Measurements from ENCODE around the gene OR7G2.
"Not testable (repeated sequence)": the region's sequence is repeated elsewhere in the genome, so short reads cannot be mapped to it uniquely, and the experiment has no call there.

Gene OR7G2

GRCh38 chr19:9071720-9072119, 35.6 kb downstream of the OR7G2 start:
- DNase-seq = not testable (repeated sequence)

- no peak for DNase-seq
These were observed 37.2 kb downstream of the OR7G2 start for GRCh38 chr19:9070066-9070465.

GRCh38 chr19:9065457-9066014, 41.7 kb downstream of the OR7G2 start:
- no peak for DNase-seq

GRCh38 chr19:9061879-9062278, 45.4 kb downstream of the OR7G2 start:
- DNase-seq = no peak

GRCh38 chr19:9060564-9061340, 46.5 kb downstream of the OR7G2 start:
- DNase-seq = no peak

GRCh38 chr19:9058905-9059667, 48.2 kb downstream of the OR7G2 start:
- no peak for DNase-seq

- DNase-seq = no peak
These were observed 49.6 kb downstream of the OR7G2 start for GRCh38 chr19:9057505-9058258.

GRCh38 chr19:9056131-9056530, 51.1 kb downstream of the OR7G2 start:
- DNase-seq = not testable (repeated sequence)

GRCh38 chr19:9054765-9055164, 52.5 kb downstream of the OR7G2 start:
- DNase-seq = no peak

GRCh38 chr19:9054207-9054606, 53.1 kb downstream of the OR7G2 start:
- DNase-seq = no peak

GRCh38 chr19:9053674-9054073, 53.6 kb downstream of the OR7G2 start:
- not testable (repeated sequence) for DNase-seq

- DNase-seq = no peak
These were observed 54.4 kb downstream of the OR7G2 start for GRCh38 chr19:9052894-9053293.
